GM12892 (cell line): ENCODE measurements around the gene AXDND1.

Experiments
- POLR2A ChIP-seq: IDR thresholded peaks from 2 replicates; pipeline ENCODE4 v1.6.1; 2011; ENCODE audit warnings: low read depth, low read length, control low read depth
- POLR2AphosphoS5 ChIP-seq: IDR thresholded peaks from 2 replicates; pipeline ENCODE4 v1.6.1; 2011; ENCODE audit warnings: low read depth, low read length, control low read depth
- TAF1 ChIP-seq: IDR thresholded peaks from 2 replicates; pipeline ENCODE4 v1.6.1; 2011; ENCODE audit warnings: low read depth, mild to moderate bottlenecking, control low read depth, low read length, borderline replicate concordance

DNA sequence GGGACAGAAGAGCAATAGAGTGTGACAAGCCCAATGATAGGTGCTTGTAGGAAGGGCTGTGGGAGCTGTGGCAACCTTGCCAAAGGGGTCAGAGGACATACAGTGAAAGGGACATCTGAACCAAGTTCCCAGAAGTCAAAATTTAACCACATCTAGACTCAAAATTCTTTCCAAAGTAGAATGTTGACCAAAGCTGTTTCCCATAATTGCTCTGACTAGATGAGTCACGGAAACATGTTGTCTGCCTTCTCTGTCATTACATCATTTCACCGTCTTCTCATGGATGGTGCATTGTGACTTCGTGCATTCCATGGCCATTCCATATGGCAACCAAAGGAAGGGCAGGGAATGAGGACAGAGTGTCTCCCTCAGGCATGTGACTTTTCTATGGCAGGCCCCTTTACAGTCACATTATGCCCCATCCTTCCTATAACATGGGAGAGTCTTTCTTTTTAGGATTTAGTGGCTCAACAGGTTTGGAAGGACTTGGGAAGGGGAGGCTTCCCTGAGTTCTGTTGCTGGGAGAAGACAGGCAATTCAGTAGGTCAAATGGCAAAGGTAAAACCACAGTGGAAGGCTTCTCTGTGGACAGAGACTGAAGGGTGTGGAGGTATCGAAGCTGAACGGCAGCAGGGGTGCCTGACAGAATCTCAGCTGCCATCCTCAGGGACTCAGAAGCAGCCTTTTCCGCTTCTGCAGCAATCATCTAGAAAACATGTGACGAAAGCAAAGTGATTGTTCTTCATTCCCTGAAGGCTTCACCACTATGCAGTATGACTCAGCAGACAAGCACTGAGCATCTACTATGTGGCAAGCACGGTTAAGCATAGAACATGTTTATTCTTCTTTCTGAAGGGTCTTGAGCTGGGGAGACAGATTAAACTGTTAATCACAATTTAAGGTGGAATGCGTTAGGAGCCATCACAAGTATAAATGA lies 185.2 kb downstream of the AXDND1 start:
- no peak for TF ChIP-seq POLR2AphosphoS5
- TF ChIP-seq TAF1, result no peak
- TF ChIP-seq POLR2A, result no peak
